ENCODE measurements around the gene IRF3.
"Not testable (repeated sequence)": the region's sequence is repeated elsewhere in the genome, so short reads cannot be mapped to it uniquely, and the experiment has no call there.

DNA sequence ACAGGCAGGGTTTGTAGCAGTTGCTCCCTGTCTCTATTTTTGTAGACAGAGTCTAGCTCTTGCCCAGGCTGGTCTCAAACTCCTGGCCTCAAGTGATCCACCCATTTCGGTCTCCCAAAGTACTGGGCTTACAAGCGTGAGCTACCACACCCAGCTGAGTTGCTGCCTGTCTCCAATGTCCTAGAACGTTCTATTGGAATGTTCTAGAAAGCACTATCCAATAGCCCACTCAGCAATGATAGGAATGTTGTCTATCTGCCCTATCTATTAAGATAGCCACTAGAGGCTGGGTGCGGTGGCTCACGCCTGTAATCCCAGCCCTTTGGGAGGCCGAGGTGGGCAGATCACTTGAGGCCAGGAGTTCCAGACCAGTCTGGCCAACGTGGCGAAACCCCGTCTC lies 32.4 kb downstream of the IRF3 start:
- TF ChIP-seq, protein P1, sequence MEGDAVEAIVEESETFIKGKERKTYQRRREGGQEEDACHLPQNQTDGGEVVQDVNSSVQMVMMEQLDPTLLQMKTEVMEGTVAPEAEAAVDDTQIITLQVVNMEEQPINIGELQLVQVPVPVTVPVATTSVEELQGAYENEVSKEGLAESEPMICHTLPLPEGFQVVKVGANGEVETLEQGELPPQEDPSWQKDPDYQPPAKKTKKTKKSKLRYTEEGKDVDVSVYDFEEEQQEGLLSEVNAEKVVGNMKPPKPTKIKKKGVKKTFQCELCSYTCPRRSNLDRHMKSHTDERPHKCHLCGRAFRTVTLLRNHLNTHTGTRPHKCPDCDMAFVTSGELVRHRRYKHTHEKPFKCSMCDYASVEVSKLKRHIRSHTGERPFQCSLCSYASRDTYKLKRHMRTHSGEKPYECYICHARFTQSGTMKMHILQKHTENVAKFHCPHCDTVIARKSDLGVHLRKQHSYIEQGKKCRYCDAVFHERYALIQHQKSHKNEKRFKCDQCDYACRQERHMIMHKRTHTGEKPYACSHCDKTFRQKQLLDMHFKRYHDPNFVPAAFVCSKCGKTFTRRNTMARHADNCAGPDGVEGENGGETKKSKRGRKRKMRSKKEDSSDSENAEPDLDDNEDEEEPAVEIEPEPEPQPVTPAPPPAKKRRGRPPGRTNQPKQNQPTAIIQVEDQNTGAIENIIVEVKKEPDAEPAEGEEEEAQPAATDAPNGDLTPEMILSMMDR (IDR thresholded peaks at IDR 0.05; ENCODE audit: low read depth, low read length, poor library complexity, severe bottlenecking), result not testable (repeated sequence)
- TF ChIP-seq EZH2phosphoT487 (IDR thresholded peaks at IDR 0.05; ENCODE audit: borderline replicate concordance, low read length), result not testable (repeated sequence)

All from DOHH2 (cell line).